Mucosa of rectum (tissue), 2 donors: Measurements from ENCODE around the gene ZNF692.

Experiments
- H3K27ac ChIP-seq, 2 donors: one replicate each; pipeline ENCODE4 v1.7.0; 2013; ENCODE audit warnings: inconsistent platforms in 2 of 2, low read depth in 2 of 2, low read length in 2 of 2
- H3K27me3 ChIP-seq, 2 donors: one replicate each; pipeline ENCODE4 v1.7.0; 2013; ENCODE audit warnings: low read length in 2 of 2; ENCODE audit not compliant: control insufficient read depth in 2 of 2, insufficient read depth in 2 of 2
- H3K36me3 ChIP-seq, 2 donors: one replicate each; pipeline ENCODE4 v1.7.0; 2013; ENCODE audit warnings: low read length in 2 of 2; ENCODE audit not compliant: control insufficient read depth in 2 of 2, insufficient read depth in 2 of 2
- H3K4me1 ChIP-seq, 2 donors: one replicate each; pipeline ENCODE4 v1.7.0; 2013; ENCODE audit warnings: low read length in 2 of 2, mild to moderate bottlenecking in 1 of 2; ENCODE audit not compliant: control insufficient read depth in 2 of 2, insufficient read depth in 2 of 2
- H3K4me3 ChIP-seq, 2 donors: one replicate each; pipeline ENCODE4 v1.7.0; 2013; ENCODE audit warnings: low read length in 2 of 2
- H3K9ac ChIP-seq, 2 donors: one replicate each; pipeline ENCODE4 v1.7.0; 2013; ENCODE audit warnings: low read length in 2 of 2, low read depth in 1 of 2, mild to moderate bottlenecking in 1 of 2
- H3K9me3 ChIP-seq, 2 donors: one replicate each; pipeline ENCODE4 v1.7.0; 2013; ENCODE audit warnings: low read length in 2 of 2; ENCODE audit not compliant: control insufficient read depth in 2 of 2
- donor health status: healthy.
- donor health status: Normal muscosa, but diverticular disease.

Gene ZNF692

DNA sequence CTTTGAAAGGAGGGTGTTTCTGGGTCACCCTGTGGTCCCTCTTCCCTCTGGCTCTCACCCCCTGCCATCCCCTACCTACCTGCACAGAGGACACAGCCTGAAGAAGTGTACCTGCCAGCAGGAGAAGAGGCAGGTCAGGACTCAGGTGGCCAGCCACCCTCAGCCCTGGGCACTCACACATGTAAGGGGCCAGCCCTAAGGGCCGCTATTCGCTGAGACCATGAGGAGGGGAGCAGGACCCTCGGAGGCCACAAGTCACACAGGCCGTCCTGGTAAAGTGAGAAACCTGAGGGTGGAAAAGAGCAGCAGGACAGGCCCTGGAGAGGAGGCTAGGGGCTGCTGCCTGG is 1.2 kb downstream of the ZNF692 start:
- Histone ChIP-seq H3K36me3 (peaks cover 3 to 6% of the 10 kb centered on the region in 2 donors), H3K27me3 (no peaks in the 10 kb centered on the region), H3K27ac (peak overlapping the region; percentile 89 to 91), H3K9ac (peak overlapping the region; percentile 83 to 92), H3K9me3 (no peaks in the 10 kb centered on the region), H3K4me3 (peak overlapping the region; percentile 89 to 92), H3K4me1 (peaks cover 21 to 25% of the 10 kb centered on the region in 2 donors)

DNA sequence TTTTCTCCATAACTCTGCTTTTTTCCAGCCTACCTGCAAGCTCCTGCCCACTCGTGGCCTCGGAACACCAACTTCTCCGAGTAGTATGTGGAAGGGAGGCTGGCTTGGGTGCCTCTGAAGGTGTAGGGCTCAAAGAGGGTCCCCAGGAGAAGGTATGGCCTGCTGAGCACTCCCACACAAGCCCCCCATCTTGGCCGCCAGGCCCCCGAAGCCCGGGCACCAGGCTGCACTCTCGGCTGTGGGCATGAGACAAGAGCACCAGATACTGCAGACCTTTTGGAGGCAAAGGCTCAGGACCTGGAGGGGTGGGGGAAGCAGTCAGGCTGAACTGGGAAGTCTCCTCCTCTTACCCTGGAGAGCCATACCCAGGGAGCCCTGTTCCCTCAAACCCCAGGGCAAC is 1.7 kb downstream of the ZNF692 start:
- Histone ChIP-seq H3K27ac (no peak overlapping the region), H3K4me1 (peaks cover 19 to 20% of the 10 kb centered on the region in 2 donors), H3K9ac (no peak overlapping the region)

DNA sequence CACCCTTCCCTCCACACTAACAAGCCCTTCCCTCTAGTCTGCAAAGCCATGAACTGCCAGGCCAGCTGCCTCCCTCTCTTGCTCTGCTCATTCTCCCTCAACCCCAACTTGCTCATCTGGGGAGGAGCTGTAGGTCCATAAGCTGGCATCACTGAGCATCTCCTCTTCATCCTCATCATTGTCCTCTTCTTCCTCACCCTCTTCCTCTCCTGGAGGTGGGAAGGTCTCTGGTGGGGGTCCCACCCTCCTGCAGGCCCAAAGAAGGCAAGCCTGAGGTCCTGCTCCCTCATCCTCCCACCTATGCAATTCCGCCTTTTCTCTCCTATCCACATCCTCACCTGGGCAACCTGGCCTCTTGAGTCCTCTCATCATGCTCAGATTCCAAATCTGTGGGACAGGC is 2.7 kb downstream of the ZNF692 start:
- Histone ChIP-seq H3K9ac (no peak overlapping the region), H3K9me3 (no peaks in the 10 kb centered on the region), H3K4me3 (no peak overlapping the region), H3K27me3 (no peaks in the 10 kb centered on the region), H3K27ac (no peak overlapping the region), H3K4me1 (peaks cover 19 to 20% of the 10 kb centered on the region in 2 donors), H3K36me3 (peaks cover 3 to 6% of the 10 kb centered on the region in 2 donors)

More for the DNA sequence above, 1.7 kb downstream of the ZNF692 start:
- Histone ChIP-seq H3K27me3 (no peaks in the 10 kb centered on the region), H3K36me3 (peaks cover 3 to 6% of the 10 kb centered on the region in 2 donors), H3K9me3 (no peaks in the 10 kb centered on the region), H3K4me3 (peak overlapping the region in 1 of 2 donors; percentile 89)

DNA sequence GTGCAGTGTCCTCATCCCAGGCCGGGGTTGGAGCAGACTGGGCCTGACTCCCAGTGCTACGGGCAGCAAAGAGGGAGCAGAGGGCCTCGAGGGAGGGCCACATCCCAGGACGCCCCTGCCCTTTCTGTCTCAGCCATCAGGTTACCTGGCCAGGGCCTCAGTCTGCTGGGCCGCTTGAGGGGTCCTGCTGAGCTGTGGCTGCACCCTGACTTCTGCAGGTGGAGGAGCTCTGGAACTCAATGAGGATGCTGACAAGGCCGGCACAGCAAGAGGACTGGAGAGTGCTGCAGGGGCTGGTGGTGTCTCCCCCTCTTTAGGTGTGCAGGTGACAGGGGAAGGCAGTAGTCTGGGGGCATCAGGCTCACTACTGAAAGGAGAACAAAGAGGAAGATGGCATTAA is 3.3 kb downstream of the ZNF692 start:
- H3K9ac ChIP-seq = no peak overlapping the region
- no peak overlapping the region for H3K27ac ChIP-seq
- H3K27me3 ChIP-seq = no peaks in the 10 kb centered on the region
- no peak overlapping the region for H3K4me3 ChIP-seq
- H3K4me1 ChIP-seq = peaks cover 19 to 20% of the 10 kb centered on the region in 2 donors
- H3K9me3 ChIP-seq = no peaks in the 10 kb centered on the region
- peaks cover 5 to 6% of the 10 kb centered on the region in 2 donors for H3K36me3 ChIP-seq

DNA sequence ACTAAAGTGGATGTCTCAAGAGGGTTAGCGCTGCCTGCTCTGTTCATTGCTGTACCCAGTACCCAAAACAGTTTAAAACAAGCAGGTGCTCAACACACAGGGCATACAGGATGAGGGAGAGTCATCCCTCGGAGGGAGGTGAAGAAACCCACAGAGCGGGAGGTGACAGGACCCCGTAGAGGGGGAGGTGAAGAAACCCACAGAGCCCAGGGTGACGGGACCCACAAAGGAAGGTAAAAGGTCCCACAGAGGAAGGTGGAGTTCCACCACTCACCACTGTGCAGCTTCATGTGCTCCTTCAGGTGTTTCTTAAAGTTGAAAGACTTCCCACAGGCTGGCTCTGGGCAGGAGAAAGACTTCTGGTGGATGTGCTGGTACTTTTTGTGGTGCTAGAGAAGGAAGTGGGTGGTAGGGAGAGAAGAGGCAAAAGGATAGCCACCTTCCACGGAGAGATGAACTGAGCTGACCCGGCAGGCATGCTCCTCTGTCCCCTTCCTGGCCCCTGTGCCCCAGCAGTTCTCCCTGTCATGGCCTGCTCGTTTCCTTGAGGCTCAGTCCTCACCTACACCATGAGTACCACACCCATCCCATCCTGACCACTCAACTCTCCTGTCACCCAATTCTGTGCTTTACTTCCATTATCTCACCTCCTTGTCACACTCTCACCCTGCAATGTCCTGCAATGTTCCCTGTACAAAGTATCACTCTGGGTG is 5.1 kb downstream of the ZNF692 start:
- no peaks in the 10 kb centered on the region for H3K27me3 ChIP-seq
- H3K9ac ChIP-seq = no peak overlapping the region
- peaks cover 11 to 13% of the 10 kb centered on the region in 2 donors for H3K4me1 ChIP-seq
- H3K27ac ChIP-seq = no peak overlapping the region
- H3K4me3 ChIP-seq = no peak overlapping the region
- peaks cover 18 to 21% of the 10 kb centered on the region in 2 donors for H3K36me3 ChIP-seq
- no peaks in the 10 kb centered on the region for H3K9me3 ChIP-seq

DNA sequence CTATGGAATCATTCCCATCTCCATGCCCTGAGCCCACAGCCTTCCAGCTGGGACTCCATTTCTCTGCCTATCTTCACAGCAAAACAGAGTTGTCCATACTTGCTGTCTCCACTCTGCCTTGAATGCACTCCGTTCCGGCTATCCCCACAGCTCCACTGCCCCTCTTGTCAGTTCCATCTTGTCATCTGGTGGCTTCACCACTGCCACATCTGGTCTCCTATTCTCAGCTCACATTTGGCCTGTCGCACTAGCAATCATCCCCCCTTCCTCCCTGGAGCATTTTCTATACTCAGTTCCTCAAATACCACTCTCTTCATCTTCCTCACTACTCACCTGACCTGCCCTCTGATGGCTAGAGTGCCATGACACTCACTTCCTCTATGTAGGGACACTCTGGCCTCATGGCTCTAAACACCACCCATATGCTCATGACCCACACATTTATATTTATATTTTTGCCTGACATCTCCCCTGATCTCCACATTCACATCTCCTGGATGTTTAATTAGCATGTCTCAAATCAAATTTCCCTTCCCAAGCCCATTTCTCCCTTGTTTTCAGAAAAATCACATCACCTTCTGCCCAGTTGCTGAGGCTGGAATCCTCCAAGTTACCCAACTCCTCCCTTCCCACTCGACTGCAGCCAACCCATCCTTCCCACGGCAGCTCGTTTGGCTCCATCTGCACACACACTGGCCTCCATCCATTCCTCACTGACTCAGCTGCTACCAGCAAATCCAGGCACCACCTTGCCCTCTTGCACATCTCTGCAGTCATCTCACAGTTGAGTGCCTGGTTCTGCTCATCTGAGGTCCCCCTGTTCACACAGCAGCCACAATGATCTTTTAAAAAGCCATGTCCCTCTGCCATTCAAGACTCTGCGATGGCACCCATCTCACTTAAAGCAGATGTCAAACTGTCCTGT is 6.1 kb downstream of the ZNF692 start:
- Histone ChIP-seq H3K27ac (no peak overlapping the region), H3K36me3 (peaks cover 28 to 32% of the 10 kb centered on the region in 2 donors), H3K9me3 (no peaks in the 10 kb centered on the region), H3K27me3 (no peaks in the 10 kb centered on the region), H3K4me3 (no peak overlapping the region), H3K4me1 (peaks cover 3 to 9% of the 10 kb centered on the region in 2 donors), H3K9ac (no peak overlapping the region)

DNA sequence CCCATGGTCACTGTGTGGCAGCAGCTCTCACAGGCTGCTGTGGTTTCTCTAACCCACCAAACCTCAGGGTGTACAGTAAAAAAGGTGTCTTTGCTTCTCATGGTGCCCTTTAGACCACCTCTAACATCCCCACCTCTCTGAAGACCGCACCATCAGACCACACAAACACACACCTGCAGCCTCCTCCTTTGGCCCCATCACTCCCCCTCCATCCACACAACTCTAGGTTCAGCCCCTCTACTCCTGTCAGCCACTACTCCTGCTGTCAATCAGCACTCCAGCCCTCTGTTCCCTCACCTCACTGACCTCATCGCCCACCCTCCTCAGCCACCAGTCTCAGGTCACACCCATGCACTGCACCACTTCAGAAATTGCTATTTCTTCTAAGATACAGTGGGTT is 7.5 kb downstream of the ZNF692 start:
- peaks cover 0 to 2% of the 10 kb centered on the region in 2 donors for H3K4me1 ChIP-seq
- H3K27me3 ChIP-seq = no peaks in the 10 kb centered on the region
- no peak overlapping the region for H3K4me3 ChIP-seq
- no peak overlapping the region for H3K9ac ChIP-seq
- peaks cover 42% of the 10 kb centered on the region in 2 donors for H3K36me3 ChIP-seq
- no peaks in the 10 kb centered on the region for H3K9me3 ChIP-seq
- no peak overlapping the region for H3K27ac ChIP-seq

DNA sequence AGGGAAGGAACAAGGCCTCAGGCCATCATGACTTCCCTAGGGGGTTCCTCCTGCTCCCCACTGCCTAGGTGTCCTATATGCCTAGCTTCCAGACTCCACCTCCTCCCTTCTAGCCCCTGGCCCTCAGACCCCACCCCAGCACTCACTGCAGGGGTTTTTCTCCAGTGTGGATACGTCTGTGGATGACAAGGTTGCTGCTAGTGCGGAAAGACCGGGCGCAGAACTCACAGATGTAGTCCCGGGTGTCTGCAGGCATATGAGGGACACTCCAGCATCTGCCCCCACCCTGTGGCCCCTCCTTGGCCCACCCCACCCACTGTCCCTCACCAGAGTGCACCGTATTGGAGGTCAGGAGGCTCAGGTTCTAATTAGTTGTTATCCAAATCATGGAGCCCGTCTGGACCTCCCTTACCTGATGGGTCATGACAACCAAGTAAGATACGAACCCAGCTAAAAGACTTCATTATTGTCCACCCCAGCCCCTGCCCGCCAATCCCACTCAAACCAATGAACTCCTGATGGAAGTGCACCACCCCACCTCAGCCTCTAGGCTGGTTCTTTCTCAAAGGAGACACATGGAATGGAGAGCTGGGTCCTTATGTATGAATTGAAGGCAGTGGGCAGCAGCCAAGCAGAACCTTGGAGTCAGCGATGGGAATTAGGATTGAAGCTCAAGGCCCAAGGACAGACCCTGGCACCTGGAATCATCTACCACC is 8.2 kb downstream of the ZNF692 start:
- no peak overlapping the region for H3K4me3 ChIP-seq
- H3K4me1 ChIP-seq = peaks cover 0 to 2% of the 10 kb centered on the region in 2 donors
- peaks cover 47% of the 10 kb centered on the region in 2 donors for H3K36me3 ChIP-seq
- H3K9ac ChIP-seq = no peak overlapping the region
- no peak overlapping the region for H3K27ac ChIP-seq
- H3K27me3 ChIP-seq = no peaks in the 10 kb centered on the region
- H3K9me3 ChIP-seq = no peaks in the 10 kb centered on the region

DNA sequence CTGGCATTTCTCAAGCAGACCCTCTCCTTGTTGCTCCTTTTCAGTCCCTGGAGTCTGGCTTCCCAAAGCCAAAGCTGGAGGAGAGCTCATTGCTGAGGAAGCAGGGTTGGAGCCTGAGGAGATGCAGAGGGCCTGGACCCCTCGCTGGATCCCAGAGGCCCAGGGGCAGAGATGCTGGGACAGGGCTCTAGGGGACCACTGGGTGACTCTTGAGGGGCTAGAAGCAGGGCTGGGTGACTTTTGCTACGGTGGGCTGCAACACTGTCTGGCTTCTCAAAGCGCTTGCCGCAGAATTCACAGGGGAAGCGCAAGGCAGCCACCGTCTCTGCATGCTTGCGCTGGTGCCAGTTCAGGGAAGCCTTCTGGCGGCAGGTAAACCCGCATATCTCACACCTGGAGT is 8.8 kb downstream of the ZNF692 start:
- H3K9ac ChIP-seq = no peak overlapping the region
- H3K4me3 ChIP-seq = no peak overlapping the region
- H3K9me3 ChIP-seq = no peaks in the 10 kb centered on the region
- H3K4me1 ChIP-seq = peaks cover 0 to 2% of the 10 kb centered on the region in 2 donors
- H3K27me3 ChIP-seq = no peaks in the 10 kb centered on the region
- H3K27ac ChIP-seq = no peak overlapping the region
- peaks cover 49 to 53% of the 10 kb centered on the region in 2 donors for H3K36me3 ChIP-seq
